A673 (cell line): ENCODE results near the gene HERC3. TPM values are rescaled to one million over a fixed set of nuclear protein-coding genes. Genes with fewer than 3 reads are reported as not detected.

ENCODE experiments used
- BruUV-seq: library from RNA; stranded (reverse); fragments of 400-500 nt; replicated peaks from 2 replicates; lab custom pipeline; 2021; lab: Mats Ljungman, UMichigan
- CTCF ChIA-PET: fragments of 300-600 bp; sonication (Branson Sonifier 250); formaldehyde crosslinking; loops from one replicate; lab custom pipeline; 2022; ENCODE audit warnings: antibody characterized with exemption; lab: Charles Lee
- POLR2A ChIA-PET: fragments of 300-600 bp; sonication (Branson Sonifier 250); formaldehyde crosslinking; loops from one replicate; lab custom pipeline; 2022; ENCODE audit warnings: antibody characterized with exemption; ENCODE audit not compliant: low non-redundant PET; lab: Charles Lee
- DNase-seq: peaks from one replicate; pipeline ENCODE4 v3.0.0-alpha.2; 2015; ENCODE audit warnings: low spot score
- H3K27ac ChIP-seq: fragments of 200-600 bp; sonication (generic); 2 replicates; pipeline ENCODE4 v1.5.1; 2016; ENCODE audit warnings: mixed run types, low read depth, mild to moderate bottlenecking, mixed read lengths, antibody characterized with exemption, low read length; ENCODE audit not compliant: poor library complexity, severe bottlenecking
- H3K27me3 ChIP-seq: fragments of 200-600 bp; sonication (generic); replicated peaks from 2 replicates; pipeline ENCODE4 v1.6.1; 2017; ENCODE audit warnings: mixed run types, low read depth, mild to moderate bottlenecking, mixed read lengths, antibody characterized with exemption, low read length; ENCODE audit not compliant: insufficient read depth, poor library complexity
- H3K36me3 ChIP-seq: fragments of 200-600 bp; sonication (generic); 2 replicates; pipeline ENCODE4 v1.6.1; 2016; ENCODE audit warnings: mixed run types, mild to moderate bottlenecking, mixed read lengths, antibody characterized with exemption, low read length; ENCODE audit not compliant: insufficient read depth, poor library complexity, severe bottlenecking
- H3K4me1 ChIP-seq: fragments of 200-600 bp; sonication (generic); 2 replicates; pipeline ENCODE4 v1.6.1; 2017; ENCODE audit warnings: mixed run types, mild to moderate bottlenecking, mixed read lengths, antibody characterized with exemption, low read length; ENCODE audit not compliant: insufficient read depth, poor library complexity, severe bottlenecking
- H3K4me3 ChIP-seq: fragments of 200-600 bp; sonication (generic); 2 replicates; pipeline ENCODE4 v1.5.1; 2016; ENCODE audit warnings: low read depth, mixed run types, mild to moderate bottlenecking, mixed read lengths, low read length; ENCODE audit not compliant: poor library complexity, severe bottlenecking
- H3K9me3 ChIP-seq: fragments of 200-600 bp; sonication (generic); 2 replicates; pipeline ENCODE4 v1.6.1; 2016; ENCODE audit warnings: mixed run types, low read depth, mild to moderate bottlenecking, mixed read lengths, antibody characterized with exemption, low read length; ENCODE audit not compliant: poor library complexity, severe bottlenecking
- CTCF ChIP-seq: fragments of 300-800, 200-600 bp; sonication (generic); conservative IDR thresholded peaks from 2 replicates; pipeline ENCODE4 v1.5.1; 2017; ENCODE audit warnings: low read depth, mild to moderate bottlenecking, antibody characterized with exemption, low read length, moderate library complexity, mixed read lengths
- EZH2 ChIP-seq: fragments of 200-600 bp; sonication (generic); IDR thresholded peaks from 2 replicates; pipeline ENCODE4 v1.6.1; 2017; ENCODE audit warnings: borderline replicate concordance, low read depth, mild to moderate bottlenecking, mixed read lengths, antibody characterized with exemption, low read length; ENCODE audit not compliant: poor library complexity, severe bottlenecking
- intact Hi-C: fragments of 100-400 bp; cut with micrococcal nuclease; formaldehyde crosslinking; loops from one replicate; pipeline ENCODE4 v1.10.0; 2022; ENCODE audit not compliant: unreplicated experiment
- total RNA-seq: library from RNA; stranded (reverse); gene quantifications from 2 replicates; pipeline ENCODE4 v1.2.3, GENCODE V29; 2021

Gene HERC3
- total RNA-seq, 1 experiment from 2014 or later: 0.71 TPM

DNA sequence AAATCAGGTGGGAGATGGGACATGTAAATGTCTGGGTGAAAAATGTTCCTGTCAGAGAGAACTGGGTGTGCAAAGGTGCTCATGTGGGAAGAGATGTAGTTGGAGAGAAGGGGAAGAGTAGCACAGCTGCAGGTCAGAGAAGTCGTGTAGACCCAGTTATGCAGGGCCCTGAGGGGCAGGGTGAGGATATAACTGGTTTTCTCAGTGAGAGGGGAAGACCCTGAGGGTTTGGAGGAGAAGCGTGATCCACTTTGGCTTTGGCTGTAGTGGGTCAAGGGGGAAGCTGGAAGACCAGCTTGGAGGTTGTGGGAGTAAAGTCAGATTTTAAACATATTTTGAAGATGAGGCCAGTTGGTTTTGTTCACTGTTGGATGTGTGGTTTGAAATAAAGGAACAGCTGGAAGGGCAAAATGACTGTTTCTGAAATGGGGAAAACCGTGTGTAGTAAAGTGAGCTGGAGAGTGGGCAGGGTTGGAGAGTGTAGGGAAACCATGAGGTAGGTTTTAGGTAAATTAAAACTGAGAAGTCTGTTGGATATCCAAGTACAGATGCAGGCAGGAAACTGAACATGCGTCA is 61.2 kb downstream of the HERC3 start:
- no TSS peak for BruUV-seq
- no peak overlapping the region for H3K4me3 ChIP-seq
- ChIA-PET POLR2A (no interaction called here), CTCF (no interaction called here)
- TF ChIP-seq CTCF (no peak), EZH2 (no peak)
- intact Hi-C loops: no loop called here
- no peak for DNase-seq
- H3K36me3 ChIP-seq: no peaks in the 10 kb centered on the region
- H3K27me3 ChIP-seq: no peaks in the 10 kb centered on the region
- H3K27ac ChIP-seq: no peak overlapping the region
- no peaks in the 10 kb centered on the region for H3K4me1 ChIP-seq
- H3K9me3 ChIP-seq: no peaks in the 10 kb centered on the region

- ChIA-PET CTCF (no interaction called here), POLR2A (no interaction called here)
- H3K36me3 ChIP-seq: no peaks in the 10 kb centered on the region
- no peak overlapping the region for H3K27ac ChIP-seq
- BruUV-seq: no TSS peak
- H3K9me3 ChIP-seq: no peaks in the 10 kb centered on the region
- intact Hi-C loops: no loop called here
- no peak overlapping the region for H3K4me3 ChIP-seq
- DNase-seq: no peak
- H3K4me1 ChIP-seq: no peaks in the 10 kb centered on the region
- no peaks in the 10 kb centered on the region for H3K27me3 ChIP-seq
- TF ChIP-seq CTCF (no peak), EZH2 (no peak)
These were observed 62.9 kb downstream of the HERC3 start for GRCh38 chr4:88655226-88655625.

GRCh38 chr4:88659055-88659889 is 67.0 kb downstream of the HERC3 start:
- Histone ChIP-seq H3K9me3 (no peaks in the 10 kb centered on the region), H3K4me3 (no peak overlapping the region), H3K27me3 (no peaks in the 10 kb centered on the region), H3K36me3 (no peaks in the 10 kb centered on the region), H3K4me1 (no peaks in the 10 kb centered on the region), H3K27ac (no peak overlapping the region)
- intact Hi-C loops: loop anchor here (2.0 kb wide), 1 partner anchor 132 kb away; no protein-coding TSS in a partner anchor
- peak; percentile 32 for DNase-seq
- CTCF ChIA-PET: interaction anchor here (0.6 to 1.5 kb wide), 5 partner anchors 14 to 134 kb away, joined by 3 to 11 read pairs (median 4); no protein-coding TSS in a partner anchor
- POLR2A ChIA-PET: no interaction called here
- no TSS peak for BruUV-seq
- no peak for TF ChIP-seq EZH2
- TF ChIP-seq CTCF: peak; percentile 63
